B cell (primary cell): ENCODE data around the gene TULP3. TPM values are rescaled to one million over a fixed set of nuclear protein-coding genes. Genes with fewer than 3 reads are reported as not detected.

Source experiments
- ATAC-seq: fragments of 200-7000 bp; cut with Tn5 transposase; one replicate; pipeline ENCODE4 v1.10.0; 2021; ENCODE audit warnings: low read depth, mild to moderate bottlenecking, moderate number of reproducible peaks, moderate library complexity
- CTCF ChIA-PET: fragments of 350-600 bp; sonication (Branson Sonifier 250); formaldehyde crosslinking; loops from one replicate; lab custom pipeline; 2021; ENCODE audit warnings: antibody characterized with exemption, inconsistent platforms; lab: Charles Lee
- POLR2A ChIA-PET: fragments of 350-600 bp; sonication (Branson Sonifier 250); formaldehyde crosslinking; loops from one replicate; lab custom pipeline; 2021; ENCODE audit warnings: antibody characterized with exemption; lab: Charles Lee
- DNase-seq: peaks from one replicate; pipeline ENCODE4 v3.0.0; 2013
- H2AFZ ChIP-seq: 2 replicates; pipeline ENCODE4 v1.6.1; 2012; ENCODE audit warnings: mild to moderate bottlenecking, low read depth, low read length; ENCODE audit not compliant: insufficient read depth, poor library complexity, severe bottlenecking
- H3K27ac ChIP-seq, 2 donors: 1 replicate in 1 of 2; 2 replicates in 1 of 2; pipeline ENCODE4 v1.5.1; 2012 to 2013; ENCODE audit warnings: low read length in 2 of 2, mild to moderate bottlenecking in 2 of 2, moderate library complexity in 1 of 2
- H3K27me3 ChIP-seq, 4 experiments: fragments of 200-600 bp in 1 of 4; sonication (generic) in 1 of 4; replicated peaks in 1 of 4; 1 replicate in 2 of 4; 2 replicates in 2 of 4; pipeline versions ENCODE4 v1.6.1 to v1.7.0; 2013 to 2016; ENCODE audit warnings: low read length in 3 of 4, mild to moderate bottlenecking in 2 of 4, mixed read lengths in 1 of 4, moderate library complexity in 1 of 4; ENCODE audit not compliant: insufficient read depth in 4 of 4, control insufficient read depth in 3 of 4; ENCODE audit errors: control extremely low read depth in 1 of 4
- H3K36me3 ChIP-seq, 2 experiments: replicated peaks in 1 of 2; 1 replicate in 1 of 2; 2 replicates in 1 of 2; pipeline versions ENCODE4 v1.6.1 to v1.7.1; 2013; ENCODE audit warnings: low read length in 1 of 2; ENCODE audit not compliant: insufficient read depth in 2 of 2, control insufficient read depth in 1 of 2; ENCODE audit errors: control extremely low read depth in 1 of 2, extremely low read depth in 1 of 2
- H3K4me1 ChIP-seq, 2 donors: fragments of 200-600 bp in 1 of 2; sonication (generic) in 1 of 2; 1 replicate in 1 of 2; 2 replicates in 1 of 2; pipeline versions ENCODE4 v1.5.1 to v1.6.1; 2013 to 2017; ENCODE audit warnings: low read length in 2 of 2; ENCODE audit not compliant: control insufficient read depth in 2 of 2, insufficient read depth in 2 of 2
- H3K4me2 ChIP-seq: replicated peaks from 2 replicates; pipeline ENCODE3; 2012; ENCODE audit warnings: mild to moderate bottlenecking, low read depth, low read length; ENCODE audit not compliant: poor library complexity, severe bottlenecking
- H3K4me3 ChIP-seq, 5 experiments: fragments of 200-600 bp in 1 of 5; sonication (generic) in 1 of 5; 1 replicate in 3 of 5; 2 replicates in 2 of 5; pipeline versions ENCODE4 v1.5.1 to v1.7.0; 2011 to 2016; ENCODE audit warnings: low read length in 4 of 5, mild to moderate bottlenecking in 4 of 5, low read depth in 2 of 5, control low read depth in 1 of 5, moderate library complexity in 1 of 5; ENCODE audit not compliant: insufficient read depth in 1 of 5; ENCODE audit errors: control extremely low read depth in 1 of 5, extremely low read depth in 1 of 5
- H3K79me2 ChIP-seq: fragments of 200-600 bp; sonication (generic); one replicate; pipeline ENCODE4 v1.6.0; 2016; ENCODE audit warnings: low read length; ENCODE audit not compliant: control insufficient read depth, insufficient read depth
- H3K9ac ChIP-seq: fragments of 200-600 bp; sonication (generic); 2 replicates; pipeline ENCODE4 v1.6.1; 2017; ENCODE audit warnings: mild to moderate bottlenecking, low read length, moderate library complexity
- H3K9me3 ChIP-seq, 3 donors: one replicate each; pipeline versions ENCODE4 v1.6.1 to v1.7.1; 2013; ENCODE audit warnings: low read length in 2 of 3; ENCODE audit not compliant: control insufficient read depth in 2 of 3, insufficient read depth in 1 of 3; ENCODE audit errors: control extremely low read depth in 1 of 3
- H4K20me1 ChIP-seq: 2 replicates; pipeline ENCODE4 v1.6.0; 2012; ENCODE audit warnings: mild to moderate bottlenecking, low read length; ENCODE audit not compliant: insufficient read depth, control insufficient read depth, poor library complexity, severe bottlenecking
- H3K27ac Mint-ChIP-seq: one replicate; pipeline ENCODE4 v1.8.0; 2021; ENCODE audit warnings: mixed read lengths
- H3K27me3 Mint-ChIP-seq: one replicate; pipeline ENCODE4 v1.8.0; 2021; ENCODE audit warnings: mixed read lengths
- H3K4me1 Mint-ChIP-seq: one replicate; pipeline ENCODE4 v1.8.0; 2021; ENCODE audit warnings: mixed read lengths
- H3K4me3 Mint-ChIP-seq: one replicate; pipeline ENCODE4 v1.8.0; 2021; ENCODE audit warnings: mixed read lengths
- H3K9me3 Mint-ChIP-seq: one replicate; pipeline ENCODE4 v1.8.0; 2022; ENCODE audit warnings: mixed read lengths; ENCODE audit not compliant: insufficient read depth
- EZH2 ChIP-seq: IDR thresholded peaks from 2 replicates; pipeline ENCODE4 v1.6.1; 2012; ENCODE audit warnings: borderline replicate concordance, low read depth, mild to moderate bottlenecking, moderate library complexity, low read length; ENCODE audit not compliant: insufficient read depth, poor library complexity, severe bottlenecking
- WGBS: methylation state at CpG from one replicate; pipeline ENCODE4 v1.1.5; 2013; ENCODE audit warnings: missing lambda C conversion rate; ENCODE audit not compliant: insufficient coverage; 5-methylcytosine and 5-hydroxymethylcytosine counted together
- intact Hi-C: fragments of 100-400 bp; cut with micrococcal nuclease; formaldehyde crosslinking; loops from one replicate; pipeline ENCODE4 v1.10.0; 2022
- polyA plus RNA-seq: library from polyadenylated mRNA; depleted of rRNA; stranded (reverse); fragments of >200 nt; gene quantifications from 2 replicates; pipeline ENCODE4 v1.2.3, GENCODE V29; 2012
- total RNA-seq, 2 donors: library from RNA; stranded (reverse); fragments of 120-200 nt in 1 of 2; gene quantifications; 1 replicate in 1 of 2; 2 replicates in 1 of 2; pipeline versions ENCODE4 v1.2.3 to v1.2.4, GENCODE V29; 2013 to 2022
- TF ChIP-seq, protein P1 (sequence below): fragments of 200-600 bp; IDR thresholded peaks from one replicate; pipeline ENCODE4 v1.8.0; 2022; ENCODE audit warnings: antibody characterized with exemption, mild to moderate bottlenecking

Gene TULP3
- total and polyA plus RNA-seq, 2 donors (not counting 1 experiment from before 2014, with no cell fraction given): 8.3 to 9.2 TPM

DNA sequence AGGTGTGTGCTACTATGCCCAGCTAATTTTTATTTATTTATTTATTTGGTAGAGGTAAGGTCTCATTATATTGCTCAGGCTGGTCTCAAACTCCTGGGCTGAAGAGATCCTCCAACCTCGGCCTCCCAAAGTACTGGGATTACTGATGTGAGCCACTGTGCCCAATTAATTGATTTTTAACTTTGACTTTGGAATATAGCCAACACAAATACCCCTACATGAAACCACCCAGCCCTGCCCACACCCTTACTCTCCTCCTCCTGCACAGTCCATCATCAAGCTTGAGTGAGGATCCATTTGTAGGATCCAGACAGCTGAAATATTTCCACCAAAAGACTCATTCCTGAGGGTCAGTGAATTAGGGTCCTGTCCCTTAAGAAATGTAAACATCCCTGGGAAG, 65.2 kb downstream of the TULP3 start:
- Histone ChIP-seq H3K9ac (no peak overlapping the region), H3K27ac (no peak overlapping the region), H3K36me3 (no peaks in the 10 kb centered on the region), H3K4me1 (peaks cover 8 to 10% of the 10 kb centered on the region in 2 donors), H3K9me3 (no peaks in the 10 kb centered on the region), H4K20me1 (no peaks in the 10 kb centered on the region), H2AFZ (no peak overlapping the region), H3K79me2 (no peaks in the 10 kb centered on the region), H3K27me3 (peaks cover 0 to 28% (median 11%) of the 10 kb centered on the region in 4 experiments), H3K4me3 (no peak overlapping the region), H3K4me2 (no peak overlapping the region)
- ATAC-seq (no peak), DNase-seq (no peak)
- H3K4me3 Mint-ChIP-seq: no peak overlapping the region
- H3K4me1 Mint-ChIP-seq: peaks cover 18% of the 10 kb centered on the region
- intact Hi-C loops: no loop called here
- peaks cover 35% of the 10 kb centered on the region for H3K27me3 Mint-ChIP-seq
- TF ChIP-seq, protein P1, sequence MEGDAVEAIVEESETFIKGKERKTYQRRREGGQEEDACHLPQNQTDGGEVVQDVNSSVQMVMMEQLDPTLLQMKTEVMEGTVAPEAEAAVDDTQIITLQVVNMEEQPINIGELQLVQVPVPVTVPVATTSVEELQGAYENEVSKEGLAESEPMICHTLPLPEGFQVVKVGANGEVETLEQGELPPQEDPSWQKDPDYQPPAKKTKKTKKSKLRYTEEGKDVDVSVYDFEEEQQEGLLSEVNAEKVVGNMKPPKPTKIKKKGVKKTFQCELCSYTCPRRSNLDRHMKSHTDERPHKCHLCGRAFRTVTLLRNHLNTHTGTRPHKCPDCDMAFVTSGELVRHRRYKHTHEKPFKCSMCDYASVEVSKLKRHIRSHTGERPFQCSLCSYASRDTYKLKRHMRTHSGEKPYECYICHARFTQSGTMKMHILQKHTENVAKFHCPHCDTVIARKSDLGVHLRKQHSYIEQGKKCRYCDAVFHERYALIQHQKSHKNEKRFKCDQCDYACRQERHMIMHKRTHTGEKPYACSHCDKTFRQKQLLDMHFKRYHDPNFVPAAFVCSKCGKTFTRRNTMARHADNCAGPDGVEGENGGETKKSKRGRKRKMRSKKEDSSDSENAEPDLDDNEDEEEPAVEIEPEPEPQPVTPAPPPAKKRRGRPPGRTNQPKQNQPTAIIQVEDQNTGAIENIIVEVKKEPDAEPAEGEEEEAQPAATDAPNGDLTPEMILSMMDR: no peak
- no peak for TF ChIP-seq EZH2
- no peak overlapping the region for H3K27ac Mint-ChIP-seq
- ChIA-PET POLR2A (no interaction called here), CTCF (interaction anchor here (1.2 kb wide), 1 partner anchor 78 kb away, joined by 3 read pairs; no protein-coding TSS in a partner anchor)
- WGBS: 100% methylated on average over 1 of the region's 1 CpG
- H3K9me3 Mint-ChIP-seq: no peaks in the 10 kb centered on the region

DNA sequence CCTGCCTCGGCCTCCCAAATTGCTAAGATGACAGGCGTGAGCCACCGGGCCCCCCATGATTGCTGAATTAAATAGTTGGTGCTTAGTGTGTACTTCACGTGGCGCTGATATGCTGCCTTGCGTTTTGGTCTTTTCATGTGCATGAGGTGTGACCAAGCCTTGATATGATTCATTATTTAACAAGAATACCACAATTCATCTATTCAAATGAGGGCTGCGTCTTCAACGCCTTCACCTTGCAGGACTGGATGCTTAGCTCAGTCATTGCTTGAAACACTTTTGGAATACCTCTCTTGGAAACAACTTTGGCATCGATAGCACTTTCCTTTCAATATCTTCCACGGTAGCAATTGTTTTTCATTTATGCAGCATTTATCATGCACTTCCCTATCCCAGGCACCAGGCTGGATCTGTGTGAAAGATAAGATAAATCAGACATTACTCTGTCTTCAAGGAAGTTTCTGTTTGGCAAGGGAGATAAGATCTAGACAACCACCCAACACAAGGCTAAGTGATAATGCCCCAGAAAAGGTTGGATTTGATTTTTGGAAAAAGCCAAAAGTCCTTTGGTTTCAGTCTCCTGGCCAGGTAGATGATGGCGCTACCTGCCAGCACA, 67.2 kb downstream of the TULP3 start:
- Mint-ChIP-seq H3K4me3 (peak overlapping the region; percentile 66), H3K9me3 (no peaks in the 10 kb centered on the region), H3K27me3 (peaks cover 46% of the 10 kb centered on the region), H3K27ac (no peak overlapping the region), H3K4me1 (peaks cover 23% of the 10 kb centered on the region)
- WGBS: 61% methylated on average over 4 of the region's 11 CpGs
- Histone ChIP-seq H3K4me1 (peaks cover 8 to 10% of the 10 kb centered on the region in 2 donors), H3K4me3 (no peak overlapping the region), H3K4me2 (no peak overlapping the region), H3K27ac (no peak overlapping the region), H4K20me1 (no peaks in the 10 kb centered on the region), H3K79me2 (no peaks in the 10 kb centered on the region), H3K27me3 (peaks cover 0 to 43% (median 15%) of the 10 kb centered on the region in 4 experiments), H3K36me3 (no peaks in the 10 kb centered on the region), H3K9me3 (no peaks in the 10 kb centered on the region), H2AFZ (no peak overlapping the region), H3K9ac (no peak overlapping the region)
- ATAC-seq: no peak
- ChIA-PET CTCF (no interaction called here), POLR2A (no interaction called here)
- no peak for TF ChIP-seq EZH2
- TF ChIP-seq, protein P1: no peak
- intact Hi-C loops: no loop called here
- DNase-seq: no peak
